ENCODE results near the gene LAX1.

DNA sequence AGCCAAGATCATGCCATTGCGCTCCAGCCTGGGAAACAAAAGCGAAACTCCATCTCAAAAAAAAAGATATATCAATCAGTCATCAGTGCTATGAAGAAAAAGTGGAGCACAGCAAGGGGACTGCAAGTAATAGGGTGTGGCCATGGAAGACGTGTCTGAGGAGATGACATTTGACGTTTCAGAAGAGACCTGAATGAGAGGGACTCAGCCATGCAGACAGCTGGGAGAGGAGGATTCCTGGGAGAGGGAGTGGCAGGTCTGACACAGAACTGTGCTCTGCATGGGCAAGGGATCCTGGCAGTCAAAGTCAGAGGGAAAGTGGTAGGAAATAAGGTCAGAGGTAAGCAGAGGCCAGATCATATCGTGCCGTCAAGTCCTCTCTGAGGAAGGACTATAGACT, 3.3 kb downstream of the LAX1 start:
- TF ChIP-seq, protein P1, sequence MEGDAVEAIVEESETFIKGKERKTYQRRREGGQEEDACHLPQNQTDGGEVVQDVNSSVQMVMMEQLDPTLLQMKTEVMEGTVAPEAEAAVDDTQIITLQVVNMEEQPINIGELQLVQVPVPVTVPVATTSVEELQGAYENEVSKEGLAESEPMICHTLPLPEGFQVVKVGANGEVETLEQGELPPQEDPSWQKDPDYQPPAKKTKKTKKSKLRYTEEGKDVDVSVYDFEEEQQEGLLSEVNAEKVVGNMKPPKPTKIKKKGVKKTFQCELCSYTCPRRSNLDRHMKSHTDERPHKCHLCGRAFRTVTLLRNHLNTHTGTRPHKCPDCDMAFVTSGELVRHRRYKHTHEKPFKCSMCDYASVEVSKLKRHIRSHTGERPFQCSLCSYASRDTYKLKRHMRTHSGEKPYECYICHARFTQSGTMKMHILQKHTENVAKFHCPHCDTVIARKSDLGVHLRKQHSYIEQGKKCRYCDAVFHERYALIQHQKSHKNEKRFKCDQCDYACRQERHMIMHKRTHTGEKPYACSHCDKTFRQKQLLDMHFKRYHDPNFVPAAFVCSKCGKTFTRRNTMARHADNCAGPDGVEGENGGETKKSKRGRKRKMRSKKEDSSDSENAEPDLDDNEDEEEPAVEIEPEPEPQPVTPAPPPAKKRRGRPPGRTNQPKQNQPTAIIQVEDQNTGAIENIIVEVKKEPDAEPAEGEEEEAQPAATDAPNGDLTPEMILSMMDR (IDR thresholded peaks at IDR 0.05), result no peak
- TF ChIP-seq POLR2A (IDR thresholded peaks at IDR 0.05) (no peak), POLR2AphosphoS5 (IDR thresholded peaks at IDR 0.05) (no peak), EP300 (IDR thresholded peaks at IDR 0.05; ENCODE audit: low read depth) (no peak)
